GM19328 (cell line): ENCODE data around the gene ZNF526.

Experiments used
- ATAC-seq: cut with Tn5 transposase; IDR thresholded peaks from one replicate; pipeline ENCODE4 v1.9.1; 2021; ENCODE audit warnings: mild to moderate bottlenecking, moderate library complexity; ENCODE audit not compliant: unreplicated experiment

ZNF526 gene

GRCh38 chr19:42246143-42246921 is 26.2 kb downstream of the ZNF526 start:
- no peak for ATAC-seq

- ATAC-seq, result no peak
Measured at GRCh38 chr19:42246922-42247639, 27.0 kb downstream of the ZNF526 start.

- ATAC-seq, result no peak
Measured at GRCh38 chr19:42247640-42248199, 27.6 kb downstream of the ZNF526 start.

GRCh38 chr19:42248270-42249148 is 28.4 kb downstream of the ZNF526 start:
- no peak for ATAC-seq

- ATAC-seq, result no peak
Measured at GRCh38 chr19:42249149-42249750, 29.1 kb downstream of the ZNF526 start.

- ATAC-seq, result no peak
Measured at GRCh38 chr19:42249769-42250168, 29.7 kb downstream of the ZNF526 start.

- no peak for ATAC-seq
Measured at GRCh38 chr19:42250183-42250665, 30.1 kb downstream of the ZNF526 start.

- ATAC-seq, result no peak
Measured at GRCh38 chr19:42250666-42251531, 30.8 kb downstream of the ZNF526 start.

GRCh38 chr19:42251572-42252358 is 31.7 kb downstream of the ZNF526 start:
- ATAC-seq, result no peak

GRCh38 chr19:42252365-42253244 is 32.5 kb downstream of the ZNF526 start:
- no peak for ATAC-seq

GRCh38 chr19:42253245-42254088 is 33.4 kb downstream of the ZNF526 start:
- ATAC-seq, result no peak

GRCh38 chr19:42254089-42254849 is 34.2 kb downstream of the ZNF526 start:
- ATAC-seq, result no peak

GRCh38 chr19:42254850-42255765 is 35.0 kb downstream of the ZNF526 start, which contains the start of gene ERF:
Gene ERF, minus strand, starts transcription at chr19:42255128. Its CDS starts 129 bp downstream, at chr19:42254999.
- ATAC-seq, result peak; percentile 64

GRCh38 chr19:42255766-42256745 is 35.9 kb downstream of the ZNF526 start:
- no peak for ATAC-seq
